Trophoblast cell (in vitro differentiated cells and primary cell): ENCODE data around the gene DEFB115. TPM values are rescaled to one million over a fixed set of nuclear protein-coding genes. Genes with fewer than 3 reads are reported as not detected.

Experiments
- DNase-seq, 2 donors: peaks; one replicate each; pipeline ENCODE4 v3.0.0-alpha.2; 2016
- H2AFZ ChIP-seq: 2 replicates; pipeline ENCODE4 v1.6.1; 2013; ENCODE audit warnings: low read length, moderate library complexity, mild to moderate bottlenecking; ENCODE audit not compliant: insufficient read depth, poor library complexity
- H2AK5ac ChIP-seq: 2 replicates; pipeline ENCODE4 v1.6.1; 2013; ENCODE audit warnings: mild to moderate bottlenecking, low read length
- H2BK120ac ChIP-seq: 2 replicates; pipeline ENCODE4 v1.6.1; 2013; ENCODE audit warnings: low read length, mild to moderate bottlenecking, moderate library complexity; ENCODE audit not compliant: insufficient read depth, poor library complexity
- H2BK12ac ChIP-seq: 2 replicates; pipeline ENCODE4 v1.6.1; 2013; ENCODE audit warnings: mild to moderate bottlenecking, low read length, moderate library complexity
- H2BK5ac ChIP-seq: 2 replicates; pipeline ENCODE4 v1.6.1; 2013; ENCODE audit warnings: low read length, low read depth, moderate library complexity, mild to moderate bottlenecking; ENCODE audit not compliant: poor library complexity
- H3K14ac ChIP-seq: 2 replicates; pipeline ENCODE4 v1.6.1; 2013; ENCODE audit warnings: mild to moderate bottlenecking, low read length
- H3K18ac ChIP-seq: 2 replicates; pipeline ENCODE4 v1.6.1; 2013; ENCODE audit warnings: mild to moderate bottlenecking, low read length
- H3K23ac ChIP-seq: 2 replicates; pipeline ENCODE4 v1.6.1; 2013; ENCODE audit warnings: low read length
- H3K27ac ChIP-seq: 2 replicates; pipeline ENCODE4 v1.5.1; 2013; ENCODE audit warnings: low read depth, mild to moderate bottlenecking, inconsistent platforms, low read length, moderate library complexity
- H3K27me3 ChIP-seq: 2 replicates; pipeline ENCODE4 v1.6.1; 2013; ENCODE audit warnings: inconsistent platforms, mild to moderate bottlenecking, low read length, moderate library complexity; ENCODE audit not compliant: insufficient read depth
- H3K36me3 ChIP-seq, 2 experiments: 1 replicate in 1 of 2; 2 replicates in 1 of 2; pipeline ENCODE4 v1.6.1; 2013; ENCODE audit warnings: low read length in 2 of 2, mild to moderate bottlenecking in 2 of 2, moderate library complexity in 1 of 2; ENCODE audit not compliant: insufficient read depth in 2 of 2, control insufficient read depth in 1 of 2
- H3K4ac ChIP-seq: 2 replicates; pipeline ENCODE4 v1.6.1; 2013; ENCODE audit warnings: low read depth, mild to moderate bottlenecking, low read length, moderate library complexity
- H3K4me1 ChIP-seq, 2 experiments: 1 replicate in 1 of 2; 2 replicates in 1 of 2; pipeline ENCODE4 v1.6.1; 2013; ENCODE audit warnings: low read length in 2 of 2, mild to moderate bottlenecking in 2 of 2, moderate library complexity in 1 of 2; ENCODE audit not compliant: insufficient read depth in 2 of 2, control insufficient read depth in 1 of 2
- H3K4me2 ChIP-seq: 2 replicates; pipeline ENCODE4 v1.6.1; 2013; ENCODE audit warnings: inconsistent platforms, mild to moderate bottlenecking, low read length, moderate library complexity
- H3K4me3 ChIP-seq: 2 replicates; pipeline ENCODE4 v1.5.1; 2013; ENCODE audit warnings: mild to moderate bottlenecking, low read depth, low read length, inconsistent platforms
- H3K79me1 ChIP-seq: one replicate; pipeline ENCODE4 v1.6.1; 2013; ENCODE audit warnings: low read length
- H3K79me2 ChIP-seq: 2 replicates; pipeline ENCODE4 v1.6.1; 2013; ENCODE audit warnings: low read length, mild to moderate bottlenecking; ENCODE audit not compliant: control insufficient read depth, insufficient read depth, poor library complexity
- H3K9ac ChIP-seq: 2 replicates; pipeline ENCODE4 v1.6.1; 2013; ENCODE audit warnings: mild to moderate bottlenecking, low read length
- H3K9me3 ChIP-seq: 2 replicates; pipeline ENCODE4 v1.6.1; 2013; ENCODE audit warnings: low read depth, mild to moderate bottlenecking, control low read depth, inconsistent platforms, low read length; ENCODE audit not compliant: insufficient read depth
- H4K12ac ChIP-seq: 2 replicates; pipeline ENCODE4 v1.6.1; 2013; ENCODE audit warnings: low read depth, mild to moderate bottlenecking, low read length, moderate library complexity
- H4K8ac ChIP-seq: 2 replicates; pipeline ENCODE4 v1.6.1; 2013; ENCODE audit warnings: low read depth, mild to moderate bottlenecking, low read length, moderate library complexity
- H4K91ac ChIP-seq: one replicate; pipeline ENCODE4 v1.6.1; 2013; ENCODE audit warnings: low read depth, mild to moderate bottlenecking, low read length, moderate library complexity
- WGBS: extraction: QIAGEN DNeasy Blood & Tissue Kit; methylation state at CpG from one replicate; pipeline ENCODE4 v1.1.7; 2013; ENCODE audit warnings: missing lambda C conversion rate; ENCODE audit not compliant: insufficient read length, insufficient coverage; ENCODE audit errors: extremely low coverage; 5-methylcytosine and 5-hydroxymethylcytosine counted together
- polyA plus RNA-seq: library from polyadenylated mRNA; stranded (reverse); fragments of 200-250 nt; gene quantifications from 2 replicates; pipeline ENCODE4 v1.2.3, GENCODE V29; 2013

The DEFB115 gene
- polyA plus RNA-seq = not detected in 2 replicates

- no CpG with 5 or more reads among the region's 2 CpGs for WGBS
- Histone ChIP-seq H2BK5ac (no peak within 1 kb of the TSS), H2BK120ac (no peak within 1 kb of the TSS)
Measured at GRCh38 chr20:31257364-31257763, at the start of gene DEFB115. Gene DEFB115, plus strand, starts transcription at chr20:31257664. Its CDS starts 0 bp downstream, at chr20:31257664.

GRCh38 chr20:31236953-31237352 lies 20.5 kb upstream of the DEFB115 start:
- no peak overlapping the region for H3K4me2 ChIP-seq
- H2AK5ac ChIP-seq = no peak overlapping the region
- H3K9me3 ChIP-seq = no peaks in the 10 kb centered on the region
- no peak overlapping the region for H3K23ac ChIP-seq
- H3K27me3 ChIP-seq = no peaks in the 10 kb centered on the region
- no peak overlapping the region for H2BK5ac ChIP-seq
- no peaks in the 10 kb centered on the region for H3K79me2 ChIP-seq
- no peak overlapping the region for H3K4ac ChIP-seq
- no peak overlapping the region for H3K9ac ChIP-seq
- no peaks in the 10 kb centered on the region for H3K36me3 ChIP-seq
- no peak overlapping the region for H2BK120ac ChIP-seq
- WGBS = 100% methylated on average over 6 of the region's 10 CpGs
- H4K91ac ChIP-seq = no peak overlapping the region
- H2AFZ ChIP-seq = no peak overlapping the region
- H3K18ac ChIP-seq = no peak overlapping the region
- no peak overlapping the region for H3K4me3 ChIP-seq
- H3K14ac ChIP-seq = no peak overlapping the region
- H3K79me1 ChIP-seq = no peaks in the 10 kb centered on the region
- H3K27ac ChIP-seq = no peak overlapping the region
- no peak for DNase-seq
- no peak overlapping the region for H4K12ac ChIP-seq
- no peaks in the 10 kb centered on the region for H3K4me1 ChIP-seq
- H4K8ac ChIP-seq = no peak overlapping the region
- H2BK12ac ChIP-seq = no peak overlapping the region

More at GRCh38 chr20:31257364-31257763, at the start of gene DEFB115:
- no peak within 1 kb of the TSS for H3K27ac ChIP-seq
- no peak for DNase-seq
- no peak within 1 kb of the TSS for H3K14ac ChIP-seq
- no peak within 1 kb of the TSS for H2AK5ac ChIP-seq
- H4K91ac ChIP-seq = no peak within 1 kb of the TSS
- H4K8ac ChIP-seq = no peak within 1 kb of the TSS
- no peak within 1 kb of the TSS for H2AFZ ChIP-seq
- no peak within 1 kb of the TSS for H3K4me2 ChIP-seq
- no peak within 1 kb of the TSS for H3K4me3 ChIP-seq
- H3K4ac ChIP-seq = no peak within 1 kb of the TSS
- no peak within 1 kb of the TSS for H4K12ac ChIP-seq
- H3K79me1 ChIP-seq = no peaks in the 10 kb centered on the region
- no peak within 1 kb of the TSS for H2BK12ac ChIP-seq
- H3K4me1 ChIP-seq = no peaks in the 10 kb centered on the region
- H3K79me2 ChIP-seq = no peaks in the 10 kb centered on the region
- H3K36me3 ChIP-seq = no peaks in the 10 kb centered on the region
- H3K18ac ChIP-seq = no peak within 1 kb of the TSS
- no peak within 1 kb of the TSS for H3K9ac ChIP-seq
- peaks cover 13% of the 10 kb centered on the region for H3K9me3 ChIP-seq
- no peaks in the 10 kb centered on the region for H3K27me3 ChIP-seq
- H3K23ac ChIP-seq = no peak within 1 kb of the TSS

GRCh38 chr20:31237763-31238162 lies 19.7 kb upstream of the DEFB115 start:
- Histone ChIP-seq H3K18ac (no peak overlapping the region), H2BK120ac (no peak overlapping the region), H4K91ac (no peak overlapping the region), H2AFZ (no peak overlapping the region), H3K36me3 (no peaks in the 10 kb centered on the region), H3K9me3 (no peaks in the 10 kb centered on the region), H4K8ac (no peak overlapping the region), H4K12ac (no peak overlapping the region), H2BK12ac (no peak overlapping the region), H3K23ac (no peak overlapping the region), H3K14ac (no peak overlapping the region), H3K79me1 (no peaks in the 10 kb centered on the region), H3K9ac (no peak overlapping the region), H3K27ac (no peak overlapping the region), H3K4me3 (no peak overlapping the region), H3K27me3 (no peaks in the 10 kb centered on the region), H3K4ac (no peak overlapping the region), H3K4me1 (no peaks in the 10 kb centered on the region), H2AK5ac (no peak overlapping the region), H2BK5ac (no peak overlapping the region), H3K79me2 (no peaks in the 10 kb centered on the region), H3K4me2 (no peak overlapping the region)
- 100% methylated on average over 3 of the region's 6 CpGs for WGBS
- no peak for DNase-seq

- H4K91ac ChIP-seq = no peak overlapping the region
- no peak overlapping the region for H3K4me3 ChIP-seq
- no peak overlapping the region for H2BK12ac ChIP-seq
- H2BK5ac ChIP-seq = no peak overlapping the region
- no peak overlapping the region for H3K4ac ChIP-seq
- H3K27ac ChIP-seq = no peak overlapping the region
- no peak overlapping the region for H3K9ac ChIP-seq
- H4K12ac ChIP-seq = no peak overlapping the region
- no peak overlapping the region for H3K23ac ChIP-seq
- no peak overlapping the region for H4K8ac ChIP-seq
- no peaks in the 10 kb centered on the region for H3K4me1 ChIP-seq
- peaks cover 2% of the 10 kb centered on the region for H3K9me3 ChIP-seq
- WGBS = 100% methylated on average over 7 of the region's 8 CpGs
- no peak overlapping the region for H2BK120ac ChIP-seq
- no peak overlapping the region for H3K18ac ChIP-seq
- H3K4me2 ChIP-seq = no peak overlapping the region
- H3K79me1 ChIP-seq = no peaks in the 10 kb centered on the region
- H3K79me2 ChIP-seq = no peaks in the 10 kb centered on the region
- DNase-seq = no peak
- no peak overlapping the region for H2AK5ac ChIP-seq
- H2AFZ ChIP-seq = no peak overlapping the region
- H3K36me3 ChIP-seq = no peaks in the 10 kb centered on the region
- H3K27me3 ChIP-seq = no peaks in the 10 kb centered on the region
- H3K14ac ChIP-seq = no peak overlapping the region
Measured at GRCh38 chr20:31239139-31239538, 18.3 kb upstream of the DEFB115 start.
